ENCODE results near the gene SERPINB1. TPM values are rescaled to one million over a fixed set of nuclear protein-coding genes. Genes with fewer than 3 reads are reported as not detected.
A peak's percentile ranks its signal among the peaks of the same experiment; 100 is the strongest.

Gene SERPINB1
- total RNA-seq, 3 donors from 2014 or later (not counting 1 experiment from before 2014, with no cell fraction given), result 74.8 to 80.2 (median 78.1) TPM

GRCh38 chr6:2834262-2834661 lies 7.4 kb downstream of the SERPINB1 start:
- Mint-ChIP-seq H3K4me1 (peaks cover 36 to 55% of the 10 kb centered on the region in 2 donors), H3K4me3 (no peak overlapping the region)
- no peak overlapping the region for H3K27ac ChIP-seq (ENCODE audit: low read length)

GRCh38 chr6:2831392-2831791 lies 10.3 kb downstream of the SERPINB1 start:
- ATAC-seq (no peak), DNase-seq (no peak)
- H3K27me3 Mint-ChIP-seq (ENCODE audit: low read depth in 2 of 2), result no peaks in the 10 kb centered on the region
- no peaks in the 10 kb centered on the region for H3K4me1 ChIP-seq (ENCODE audit: control insufficient read depth, insufficient read depth, low read length)
- no peak for TF ChIP-seq CTCF (IDR thresholded peaks at IDR 0.05)
- H3K27me3 ChIP-seq (ENCODE audit: control insufficient read depth, insufficient read depth, low read length), result no peaks in the 10 kb centered on the region
- H3K9me3 Mint-ChIP-seq, result no peaks in the 10 kb centered on the region
- peaks cover 44% of the 10 kb centered on the region for H3K36me3 ChIP-seq (ENCODE audit: control insufficient read depth, insufficient read depth, low read length)
- H3K4me3 ChIP-seq (ENCODE audit: low read length), result no peak overlapping the region
- no peak overlapping the region for H3K27ac ChIP-seq (ENCODE audit: low read length)
- no peak overlapping the region for H3K4me3 Mint-ChIP-seq
- peaks cover 26 to 42% of the 10 kb centered on the region in 2 donors for H3K4me1 Mint-ChIP-seq
- intact Hi-C loops (cut with micrococcal nuclease), result no loop called here
- WGBS (ENCODE audit: insufficient coverage), result 98% methylated on average over 2 of the region's 2 CpGs
- peaks cover 36% of the 10 kb centered on the region for H3K36me3 Mint-ChIP-seq
- peak overlapping the region; percentile 7 to 80 for H3K27ac Mint-ChIP-seq
- no peaks in the 10 kb centered on the region for H3K9me3 ChIP-seq (ENCODE audit: control insufficient read depth, insufficient read depth, low read length)

More at GRCh38 chr6:2834262-2834661, 7.4 kb downstream of the SERPINB1 start:
- H3K36me3 ChIP-seq (ENCODE audit: control insufficient read depth, insufficient read depth, low read length), result peaks cover 64% of the 10 kb centered on the region
- no peak for TF ChIP-seq CTCF (IDR thresholded peaks at IDR 0.05)
- Mint-ChIP-seq H3K36me3 (peaks cover 40% of the 10 kb centered on the region), H3K27me3 (ENCODE audit: low read depth in 2 of 2) (no peaks in the 10 kb centered on the region), H3K27ac (peak overlapping the region; percentile 61 to 69), H3K9me3 (no peaks in the 10 kb centered on the region)
- H3K4me3 ChIP-seq (ENCODE audit: low read length), result no peak overlapping the region
- no peaks in the 10 kb centered on the region for H3K9me3 ChIP-seq (ENCODE audit: control insufficient read depth, insufficient read depth, low read length)
- DNase-seq (no peak), ATAC-seq (no peak)
- peaks cover under 1% of the 10 kb centered on the region for H3K4me1 ChIP-seq (ENCODE audit: control insufficient read depth, insufficient read depth, low read length)
- intact Hi-C loops (cut with micrococcal nuclease), result loop anchor here (2.0 kb wide), 1 partner anchor 31 kb away; no protein-coding TSS in a partner anchor
- no peaks in the 10 kb centered on the region for H3K27me3 ChIP-seq (ENCODE audit: control insufficient read depth, insufficient read depth, low read length)

- 95% methylated on average over 3 of the region's 3 CpGs for WGBS (ENCODE audit: insufficient coverage)
- intact Hi-C loops (cut with micrococcal nuclease), result no loop called here
- Mint-ChIP-seq H3K27ac (peak overlapping the region in 1 of 2 donors; percentile 80), H3K36me3 (peaks cover 28% of the 10 kb centered on the region), H3K9me3 (no peaks in the 10 kb centered on the region), H3K4me3 (no peak overlapping the region), H3K27me3 (ENCODE audit: low read depth in 2 of 2) (no peaks in the 10 kb centered on the region), H3K4me1 (peaks cover 26 to 33% of the 10 kb centered on the region in 2 donors)
- TF ChIP-seq CTCF (IDR thresholded peaks at IDR 0.05), result no peak
- Histone ChIP-seq H3K4me3 (ENCODE audit: low read length) (no peak overlapping the region), H3K4me1 (ENCODE audit: control insufficient read depth, insufficient read depth, low read length) (no peaks in the 10 kb centered on the region), H3K9me3 (ENCODE audit: control insufficient read depth, insufficient read depth, low read length) (no peaks in the 10 kb centered on the region), H3K27ac (ENCODE audit: low read length) (no peak overlapping the region), H3K27me3 (ENCODE audit: control insufficient read depth, insufficient read depth, low read length) (no peaks in the 10 kb centered on the region), H3K36me3 (ENCODE audit: control insufficient read depth, insufficient read depth, low read length) (peaks cover 32% of the 10 kb centered on the region)
- ATAC-seq, result no peak
- DNase-seq, result no peak
Observed at GRCh38 chr6:2830183-2830582, 11.5 kb downstream of the SERPINB1 start.

- Mint-ChIP-seq H3K27ac (peak overlapping the region; percentile 25 to 80), H3K9me3 (no peaks in the 10 kb centered on the region), H3K36me3 (peaks cover 18% of the 10 kb centered on the region), H3K4me1 (peaks cover 20 to 24% of the 10 kb centered on the region in 2 donors), H3K27me3 (ENCODE audit: low read depth in 2 of 2) (no peaks in the 10 kb centered on the region), H3K4me3 (no peak overlapping the region)
- H3K27me3 ChIP-seq (ENCODE audit: control insufficient read depth, insufficient read depth, low read length), result no peaks in the 10 kb centered on the region
- H3K27ac ChIP-seq (ENCODE audit: low read length), result no peak overlapping the region
- WGBS (ENCODE audit: insufficient coverage), result no CpG with 5 or more reads among the region's 2 CpGs
- H3K4me1 ChIP-seq (ENCODE audit: control insufficient read depth, insufficient read depth, low read length), result no peaks in the 10 kb centered on the region
- intact Hi-C loops (cut with micrococcal nuclease), result no loop called here
- no peak for TF ChIP-seq CTCF (IDR thresholded peaks at IDR 0.05)
- DNase-seq, result no peak
- no peak overlapping the region for H3K4me3 ChIP-seq (ENCODE audit: low read length)
- no peak for ATAC-seq
- no peaks in the 10 kb centered on the region for H3K9me3 ChIP-seq (ENCODE audit: control insufficient read depth, insufficient read depth, low read length)
- peaks cover 23% of the 10 kb centered on the region for H3K36me3 ChIP-seq (ENCODE audit: control insufficient read depth, insufficient read depth, low read length)
Observed at GRCh38 chr6:2829253-2829652, 12.4 kb downstream of the SERPINB1 start.
